NCI-H1930 (cell line): ENCODE results near the gene AATK.

Source experiments
- DNase-seq, 2 experiments: peaks; one replicate each; lab custom pipeline; 2025; lab: John Stamatoyannopoulos, UW

AATK gene

DNA sequence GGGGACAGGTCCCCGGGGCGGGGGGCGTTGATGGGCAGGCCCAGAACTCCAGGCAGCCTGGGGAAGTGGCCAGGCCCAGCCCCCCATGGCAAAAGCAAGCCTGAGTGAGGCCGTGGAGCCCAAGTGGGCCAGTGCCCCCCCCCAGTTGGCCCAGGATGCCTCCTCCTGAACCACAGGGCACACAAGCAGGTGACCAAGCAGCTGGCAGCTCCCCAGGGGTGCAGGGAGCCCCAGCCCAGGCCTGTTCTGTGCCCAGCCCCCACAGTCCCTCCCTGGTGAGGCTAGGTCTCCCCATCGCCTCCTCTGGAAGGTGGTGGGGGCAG, 38.9 kb downstream of the AATK start:
- no peak for DNase-seq

GRCh38 chr17:81126281-81127132, 39.5 kb downstream of the AATK start:
- DNase-seq: no peak

DNA sequence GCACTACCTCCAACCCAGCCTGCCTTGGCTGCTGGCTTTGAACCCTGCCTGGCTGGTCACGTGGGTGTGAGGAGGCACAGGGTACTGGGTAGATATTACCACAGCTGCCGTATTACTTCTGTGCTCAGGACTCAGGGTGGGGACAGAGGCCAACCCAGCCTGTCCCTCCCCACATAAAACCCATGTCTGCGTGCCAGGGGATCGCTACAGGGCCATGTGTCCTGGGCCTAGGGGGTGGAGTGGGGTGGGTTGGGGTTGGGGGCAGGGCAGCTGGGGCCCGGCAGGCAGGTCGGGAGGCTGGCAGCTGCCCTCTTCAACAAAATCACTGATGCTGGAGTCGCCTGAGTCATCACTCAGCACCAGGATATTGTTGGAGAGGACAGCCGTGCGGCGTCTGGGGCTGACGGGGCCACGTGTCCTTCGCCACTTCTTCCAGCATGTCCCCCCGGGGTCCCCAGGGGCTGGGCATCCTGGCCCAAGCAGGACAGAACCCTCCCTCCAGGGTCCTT, 40.4 kb downstream of the AATK start:
- DNase-seq: no peak

DNA sequence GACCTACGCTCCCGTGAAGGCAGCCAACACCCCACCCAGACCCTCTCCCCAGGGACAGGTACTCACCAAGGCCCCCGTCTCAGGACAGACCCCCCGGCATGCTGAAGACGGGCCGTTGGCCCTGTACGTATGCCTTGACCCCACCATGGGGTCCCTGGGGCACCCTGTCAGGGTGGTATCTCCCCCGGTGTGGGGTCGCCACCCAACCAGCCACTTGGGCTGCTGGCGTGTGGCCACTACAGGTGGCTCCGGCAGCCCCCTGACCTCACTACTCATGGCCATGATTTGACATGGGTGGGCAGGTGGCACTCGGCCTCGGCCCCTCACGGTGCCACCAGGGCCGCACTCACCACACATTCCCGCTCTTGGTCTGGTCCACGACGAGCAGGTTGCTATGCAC, 41.6 kb downstream of the AATK start:
- no peak for DNase-seq

GRCh38 chr17:81123052-81124048, 42.7 kb downstream of the AATK start:
- DNase-seq: no peak

DNA sequence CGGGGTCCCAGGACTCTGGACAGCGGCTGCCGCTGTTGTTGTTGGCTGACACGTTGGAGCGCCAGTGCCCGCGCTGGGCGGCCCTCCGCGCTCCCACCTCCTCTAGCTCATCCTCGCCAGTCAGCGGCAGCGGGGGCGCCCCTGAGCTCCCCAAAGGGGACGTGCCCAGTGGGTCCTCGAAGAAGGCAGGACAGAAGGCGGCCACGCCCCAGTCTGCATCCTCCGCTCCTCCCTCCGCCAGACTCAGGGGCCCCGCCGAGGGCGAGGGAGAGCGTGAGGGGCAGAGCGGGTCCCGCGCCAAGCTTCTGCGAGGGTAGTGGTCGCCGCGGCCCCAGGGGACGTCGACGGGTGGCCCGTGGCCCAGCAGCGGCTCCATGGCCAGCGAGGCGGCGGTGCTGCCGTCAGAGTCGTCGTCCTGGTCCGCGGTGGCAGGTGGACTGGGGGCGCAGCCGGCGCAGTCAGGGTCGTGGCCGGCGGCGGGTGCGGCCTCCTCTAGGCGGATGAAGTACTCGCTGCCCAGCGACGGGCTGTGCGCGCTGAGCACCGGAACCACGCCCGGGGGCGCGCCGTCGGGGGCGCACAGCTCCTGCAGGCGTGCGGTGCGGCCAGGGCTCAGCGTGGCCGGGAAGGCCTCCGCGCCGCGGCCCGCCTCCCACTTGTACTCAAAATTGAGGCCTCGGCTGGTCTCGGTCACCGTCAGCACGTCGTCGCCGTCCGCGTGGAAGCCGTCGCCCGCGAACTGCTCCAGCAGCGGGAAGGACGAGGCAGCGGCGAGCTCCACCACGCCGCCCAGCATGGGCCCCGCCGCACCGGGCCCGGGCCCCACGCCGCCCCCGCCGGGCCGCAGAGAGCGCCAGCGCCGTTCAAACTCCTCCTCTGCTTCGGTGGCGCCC, 43.9 kb downstream of the AATK start:
- DNase-seq: no peak

GRCh38 chr17:81120695-81121621, 45.1 kb downstream of the AATK start:
- DNase-seq: no peak

GRCh38 chr17:81120149-81120484, 45.9 kb downstream of the AATK start:
- peak in 1 of 2 experiments; percentile 36 for DNase-seq

- DNase-seq: peak; percentile 97 to 99
Measured at GRCh38 chr17:81119223-81120148, 46.5 kb downstream of the AATK start.

GRCh38 chr17:81118308-81119221, 47.5 kb downstream of the AATK start:
- DNase-seq: no peak

DNA sequence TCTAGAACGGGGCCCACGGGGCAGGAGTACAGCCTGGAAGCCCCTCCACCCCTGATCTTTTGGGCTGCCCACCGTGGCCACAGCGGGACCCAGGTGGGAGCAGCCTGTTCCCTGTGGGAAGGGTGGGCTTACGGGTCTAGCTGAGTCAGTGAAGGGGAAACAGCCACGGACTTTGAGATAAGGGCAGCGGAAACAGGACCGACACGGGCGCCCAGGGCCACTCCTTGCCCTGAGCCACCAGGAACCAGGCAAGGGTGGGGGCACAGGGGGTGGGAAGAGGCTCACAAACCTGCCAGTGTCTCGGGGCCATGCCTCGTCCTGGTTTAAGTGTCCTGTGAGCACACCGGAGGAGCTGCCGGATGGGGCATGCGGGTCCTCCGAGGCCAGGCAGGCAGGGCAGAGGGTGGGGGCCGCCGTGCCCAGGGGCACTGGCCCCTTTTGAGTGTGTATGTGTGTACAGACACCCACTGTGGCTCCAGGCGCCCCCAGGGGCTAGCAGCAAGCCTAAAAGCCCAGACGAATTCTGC, 48.3 kb downstream of the AATK start:
- DNase-seq: no peak

DNA sequence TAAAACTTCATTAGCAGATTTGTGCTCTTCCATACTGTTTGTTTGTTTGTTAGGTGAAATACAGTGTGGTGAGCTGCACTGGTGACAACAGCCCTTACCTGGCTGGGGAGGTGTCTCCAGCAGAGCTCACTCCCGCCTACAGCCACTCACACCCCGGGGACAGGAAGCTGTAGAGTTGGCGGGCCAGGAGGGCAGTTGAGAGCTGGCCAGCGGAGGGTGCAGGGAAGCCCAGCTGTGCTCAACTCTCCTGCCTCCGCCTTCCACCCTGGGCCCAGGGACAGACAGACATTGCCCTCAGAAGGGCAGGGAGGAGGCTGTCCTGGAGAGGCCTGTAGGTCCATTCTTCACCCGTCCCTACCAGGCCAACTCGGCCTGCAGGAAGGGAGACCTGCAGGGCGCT, 49.3 kb downstream of the AATK start:
- no peak for DNase-seq

DNA sequence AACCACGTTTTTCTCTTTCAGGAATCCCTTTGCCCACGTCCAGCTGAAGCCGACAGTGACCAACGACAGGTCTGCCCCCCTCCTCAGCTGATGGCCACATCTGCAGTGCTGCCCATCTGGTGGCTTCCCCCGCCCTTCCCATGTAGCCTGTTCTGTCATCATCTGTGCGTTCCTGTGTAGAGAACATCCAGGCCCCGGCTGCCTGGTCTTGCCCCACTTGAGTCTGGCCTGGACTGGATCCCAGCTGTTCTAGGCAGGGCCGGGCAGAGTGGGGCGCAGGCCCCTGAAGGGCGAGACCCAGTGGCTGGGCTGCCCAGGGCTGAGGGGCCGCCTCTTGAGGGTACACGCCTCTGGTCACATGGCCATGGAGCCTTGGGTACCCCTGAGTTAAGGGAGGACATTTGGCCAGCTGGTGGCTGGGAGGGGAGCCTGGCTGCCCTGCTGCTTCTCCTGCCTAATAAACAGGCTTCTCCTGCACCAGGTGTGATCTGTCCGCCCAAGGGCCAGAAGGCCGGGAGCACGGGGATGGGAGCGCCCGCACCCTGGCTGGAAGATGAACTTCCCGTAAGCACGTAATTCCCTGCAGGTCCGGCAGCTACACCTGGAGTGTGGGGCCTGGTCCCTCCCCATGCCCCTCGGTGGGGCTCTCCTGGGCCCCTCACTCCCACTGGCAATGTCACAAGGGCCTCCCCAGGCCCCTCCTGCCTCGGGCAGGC, 50.1 kb downstream of the AATK start:
- DNase-seq: no peak

GRCh38 chr17:81115219-81115618, 50.8 kb downstream of the AATK start:
- no peak for DNase-seq

DNA sequence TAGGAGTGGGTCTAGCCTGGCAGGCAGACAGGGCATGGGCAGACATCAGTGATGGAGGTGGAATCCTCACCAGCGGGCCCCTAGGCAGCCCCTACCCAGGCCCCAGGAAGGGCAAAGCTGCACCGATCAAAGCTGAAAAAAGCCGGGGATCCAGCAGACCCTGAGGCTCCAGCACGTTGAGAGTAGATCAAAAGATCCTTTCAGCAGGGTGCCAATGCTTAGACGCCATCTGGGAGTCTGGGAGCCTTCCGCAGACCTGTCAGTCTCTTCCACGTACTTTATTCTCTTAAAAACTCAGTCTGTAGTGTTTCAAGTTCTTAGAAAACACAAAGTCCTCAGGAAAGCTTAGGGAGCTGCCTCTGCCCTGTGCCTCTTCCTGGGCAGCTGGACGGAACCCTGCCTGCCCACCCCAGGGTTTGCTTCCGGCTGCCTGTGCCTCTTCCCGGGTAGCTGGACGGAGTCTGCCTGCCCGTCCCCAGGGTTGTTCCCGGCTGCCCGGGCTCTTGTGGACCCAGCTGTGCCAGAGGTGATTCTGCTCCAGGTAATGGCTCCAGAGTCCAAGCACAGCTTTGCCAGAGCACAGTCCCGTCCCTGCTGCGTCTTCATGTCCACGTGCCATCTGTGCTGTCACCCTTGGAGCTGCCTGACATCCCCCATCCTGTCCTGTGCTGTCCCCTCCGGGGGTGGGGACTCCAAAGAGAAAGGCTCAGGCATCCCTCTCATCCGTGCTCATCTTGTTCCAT, 51.5 kb downstream of the AATK start:
- no peak for DNase-seq

DNA sequence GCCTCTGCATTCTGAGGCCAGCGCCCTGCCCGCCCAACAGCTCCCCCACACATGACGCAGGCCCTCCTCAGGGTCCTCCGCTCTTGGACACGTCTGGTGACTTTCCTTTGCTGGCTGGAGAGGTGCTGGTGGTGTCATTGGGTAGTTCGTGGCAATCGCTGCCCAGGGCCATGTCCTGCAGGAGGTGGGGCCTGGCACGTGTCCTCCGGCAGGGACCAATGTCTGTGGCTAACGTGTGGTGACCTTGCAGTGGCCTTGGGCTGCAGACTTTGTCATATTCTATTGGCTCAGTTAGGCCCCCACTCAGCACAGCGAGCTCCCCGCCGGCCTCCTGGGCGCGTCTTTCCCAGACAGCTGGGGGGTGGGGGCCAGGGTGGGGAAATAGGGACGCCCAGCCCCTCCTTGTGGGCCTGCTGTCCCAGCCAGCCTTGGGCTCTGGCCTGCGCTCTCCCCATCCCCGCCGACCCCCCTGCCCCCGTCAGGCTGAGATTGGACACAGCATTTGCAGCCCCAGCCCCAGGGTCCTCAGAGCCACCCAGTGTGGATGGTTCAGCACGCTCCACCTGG, 52.8 kb downstream of the AATK start:
- DNase-seq: no peak

GRCh38 chr17:81112450-81112849, 53.6 kb downstream of the AATK start:
- no peak for DNase-seq
